Left lobe of liver (tissue), 2 donors: ENCODE results near the gene KCNA1. TPM values are rescaled to one million over a fixed set of nuclear protein-coding genes. Genes with fewer than 3 reads are reported as not detected.
A peak's percentile ranks its signal among the peaks of the same experiment; 100 is the strongest.
"Not testable (repeated sequence)": the region's sequence is repeated elsewhere in the genome, so short reads cannot be mapped to it uniquely, and the experiment has no call there.

Source experiments
- ATAC-seq: fragments of 200-7000 bp; cut with Tn5 transposase; one replicate; pipeline ENCODE4 v1.9.1; 2020; ENCODE audit warnings: mild to moderate bottlenecking, moderate library complexity
- DNase-seq: peaks from one replicate; pipeline ENCODE4 v3.0.0-alpha.2; 2020; ENCODE audit warnings: low spot score
- total RNA-seq: library from RNA; stranded (reverse); gene quantifications from one replicate; pipeline ENCODE4 v1.2.1, GENCODE V29; 2021
- donor health status: DM: no; HTN: no; CAD: no; lungs with moderate emphysema.
- donor health status: DM: no; HTN: yes; CAD: no.

The KCNA1 gene
- total RNA-seq: not detected

DNA sequence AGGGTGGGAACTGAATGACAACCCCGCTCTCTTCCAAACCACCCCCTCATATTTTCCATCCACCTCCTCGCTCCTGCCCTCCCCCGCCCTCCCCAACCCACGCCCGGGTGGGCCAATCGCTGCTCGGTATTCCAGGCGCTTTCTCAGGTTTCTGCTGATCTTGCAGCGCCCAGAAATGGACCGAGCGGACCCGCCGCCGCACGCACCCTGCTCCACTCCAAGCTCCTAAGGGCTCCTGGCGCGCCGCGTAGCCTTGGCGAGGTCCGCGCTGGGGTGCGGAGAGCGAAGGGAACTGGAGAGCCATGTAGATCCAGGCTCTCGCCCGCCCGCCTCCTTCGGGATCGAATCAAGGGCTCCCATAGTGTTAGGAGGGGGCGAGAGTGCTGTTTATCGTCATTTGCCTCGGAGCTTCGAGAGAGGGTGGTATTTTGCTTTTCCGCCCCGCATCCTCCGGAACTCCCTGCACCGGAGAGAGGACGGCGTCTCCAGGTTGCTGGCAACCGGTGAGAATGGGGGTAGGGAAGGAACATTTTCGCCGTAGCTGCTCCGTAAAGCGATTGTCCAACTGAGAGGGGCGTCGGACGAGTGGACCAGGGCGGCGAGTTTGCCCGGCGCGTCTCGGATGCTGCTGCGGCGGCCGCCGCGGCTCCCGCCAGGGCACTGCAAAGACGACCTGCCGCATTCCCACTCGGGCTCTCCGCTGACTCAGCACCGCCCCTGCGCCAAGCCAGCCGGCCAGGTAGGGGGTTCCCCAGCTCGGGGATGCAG, at the start of gene KCNA1:
Gene KCNA1, plus strand, starts transcription at position 172 of the 768 bp plus-strand sequence. CDS start 1,474 bp downstream, outside the sequence.
- ATAC-seq: peak; percentile 34
- DNase-seq: no peak

DNA sequence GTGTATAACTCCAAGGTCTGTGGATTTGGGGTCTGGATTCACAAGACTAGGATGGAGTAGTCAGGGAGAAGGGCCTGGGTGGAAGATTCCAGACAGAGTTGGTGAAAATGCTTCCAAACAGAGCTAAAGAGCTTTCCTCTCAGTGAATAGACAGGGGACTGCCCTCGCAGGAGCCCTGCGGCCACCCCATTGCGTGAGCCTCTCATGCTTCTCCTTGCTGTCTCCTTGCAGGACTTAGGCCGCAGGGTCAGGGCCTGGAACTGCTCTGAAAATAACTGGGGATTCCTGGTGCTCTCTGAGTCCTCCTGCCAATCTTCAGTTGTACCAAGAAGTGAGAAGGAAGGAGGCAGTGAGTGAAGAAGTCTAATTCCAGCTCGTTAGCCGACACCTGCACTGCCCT, 49.0 kb upstream of the KCNA1 start:
- no peak for ATAC-seq
- no peak for DNase-seq

DNA sequence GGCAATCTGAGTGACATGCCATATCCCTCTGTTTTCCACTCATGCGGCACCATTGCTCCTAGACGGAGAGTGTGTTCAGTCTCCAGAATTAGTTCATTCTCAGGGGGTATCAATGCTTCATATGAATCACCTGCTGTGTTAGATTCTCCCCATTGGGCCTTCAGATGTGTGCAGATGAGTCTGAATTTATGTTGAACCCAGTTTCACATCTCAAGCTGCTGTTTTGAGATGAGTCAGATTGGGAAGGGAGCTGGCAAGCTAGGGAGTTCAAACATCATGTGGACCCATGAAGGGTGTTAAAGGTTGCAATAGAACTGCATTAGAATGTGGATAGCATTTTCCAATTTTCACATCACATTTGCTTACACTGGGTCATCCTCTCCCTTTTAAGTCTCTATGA, 46.9 kb upstream of the KCNA1 start:
- ATAC-seq: no peak

DNA sequence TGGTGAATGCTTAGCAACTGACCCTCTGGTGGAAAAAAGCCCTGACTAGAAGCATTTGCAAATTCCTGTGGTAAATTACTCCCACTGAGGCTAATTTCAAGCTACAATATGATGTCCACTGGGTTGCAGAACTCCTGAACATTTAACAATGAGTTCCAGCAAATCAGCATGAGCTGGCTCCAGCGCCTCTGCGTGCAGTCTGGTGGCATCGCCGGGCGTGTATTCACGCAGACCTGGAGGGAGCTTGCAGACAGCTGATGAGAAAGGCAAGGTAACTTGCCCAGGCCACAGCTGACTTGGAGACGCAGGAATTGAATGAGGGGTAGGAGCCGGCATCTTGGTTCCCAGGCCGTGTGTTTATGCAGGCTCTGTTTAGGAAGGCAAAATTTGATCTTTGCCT, 45.1 kb upstream of the KCNA1 start:
- no peak for DNase-seq
- no peak for ATAC-seq

More for the DNA sequence above, 46.9 kb upstream of the KCNA1 start:
- DNase-seq: no peak

DNA sequence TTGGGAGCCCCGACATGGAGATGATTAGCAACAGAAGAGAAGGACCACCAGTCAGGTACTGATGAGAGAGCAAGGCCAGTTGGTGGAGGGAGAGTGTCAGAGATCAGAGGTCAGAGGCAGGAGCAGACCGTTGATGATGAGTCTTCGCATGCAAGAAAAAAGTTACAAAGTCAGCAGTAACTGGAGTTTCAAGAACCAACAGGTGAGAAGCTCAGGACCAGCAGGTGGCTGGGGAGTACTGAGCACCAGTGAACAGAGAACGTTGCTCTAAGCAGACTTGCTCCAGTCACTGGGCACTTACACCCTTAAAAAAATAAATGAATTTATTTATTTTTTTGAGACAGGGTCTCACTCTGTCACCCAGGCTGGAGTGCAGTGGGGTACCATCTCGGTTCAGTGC, 44.5 kb upstream of the KCNA1 start:
- ATAC-seq: no peak
- no peak for DNase-seq

DNA sequence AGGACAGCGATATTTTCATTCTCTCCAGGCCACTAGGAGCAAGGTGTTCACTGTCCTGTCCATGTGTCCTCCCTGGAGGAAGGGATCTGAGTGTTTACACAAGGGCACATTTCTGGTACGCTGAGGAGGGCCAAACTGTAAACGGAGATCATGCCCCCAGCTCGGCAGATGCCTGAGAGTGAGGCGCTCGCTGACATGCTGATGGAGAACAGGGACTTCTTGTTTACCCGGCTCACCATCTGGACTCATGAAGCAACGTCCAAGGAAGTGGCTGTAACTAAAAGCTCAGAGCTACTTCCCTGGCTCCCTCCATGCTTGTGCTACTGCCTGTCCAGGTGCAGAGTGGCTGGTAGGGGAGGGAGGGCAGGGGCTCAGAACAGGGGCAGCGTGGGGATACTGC, 43.4 kb upstream of the KCNA1 start:
- no peak for DNase-seq
- ATAC-seq: peak; percentile 14

DNA sequence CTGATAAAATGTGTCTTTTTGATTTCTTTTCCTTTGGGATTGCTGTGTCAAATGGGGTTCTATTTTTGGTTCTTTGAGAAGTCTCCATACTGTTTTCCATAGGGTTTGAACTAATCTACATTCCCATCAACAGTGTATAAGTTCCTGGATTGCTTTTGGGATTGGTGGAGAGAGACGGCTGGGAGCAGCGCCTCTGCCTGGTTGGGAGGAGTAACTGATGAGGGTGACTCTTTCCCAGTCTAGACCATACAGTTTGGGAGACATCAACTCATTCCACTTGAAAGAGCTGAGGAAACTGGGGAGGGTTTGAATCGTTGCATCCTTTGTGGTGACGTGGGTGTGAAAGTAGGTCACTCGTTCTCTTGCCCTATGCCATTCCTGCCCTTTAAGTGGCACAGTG, 42.3 kb upstream of the KCNA1 start:
- ATAC-seq (no peak), DNase-seq (no peak)

DNA sequence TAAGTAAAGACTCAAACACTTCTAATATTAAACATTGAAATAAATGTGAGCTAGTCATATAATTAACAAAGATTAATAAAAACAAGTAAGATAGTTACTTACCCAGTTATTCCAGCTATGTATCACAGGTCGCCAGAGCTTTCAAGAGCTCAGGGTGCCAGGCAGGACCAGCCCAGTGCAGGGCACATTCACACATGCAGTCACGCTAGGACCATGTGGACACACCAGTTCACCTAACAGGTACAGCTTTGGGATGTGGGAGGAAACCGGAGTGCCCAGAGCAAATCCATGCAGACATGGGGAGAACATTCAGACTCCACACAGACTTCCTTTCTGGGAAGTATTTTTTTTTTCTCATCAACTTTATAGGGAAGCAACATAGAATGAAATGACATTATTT, 39.3 kb upstream of the KCNA1 start:
- DNase-seq: no peak

DNA sequence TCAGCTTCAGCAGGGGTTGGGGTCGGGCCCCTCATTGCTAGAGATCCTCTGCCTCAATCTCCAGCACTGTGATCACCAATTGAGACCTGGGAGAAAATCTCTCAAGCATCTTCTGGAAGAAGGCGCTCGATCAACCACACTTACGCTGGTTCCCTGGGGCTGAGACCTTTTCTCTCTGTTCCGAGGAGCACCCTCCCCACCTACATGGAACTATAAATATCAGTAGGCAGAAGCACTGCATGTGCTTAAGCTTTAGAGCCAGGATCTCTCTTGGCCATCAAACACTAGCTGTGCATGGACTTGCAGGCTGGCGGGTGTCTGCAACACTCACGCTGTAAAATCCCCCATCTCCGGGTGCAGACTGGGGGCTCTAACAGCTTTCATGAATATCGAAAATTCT, 38.2 kb upstream of the KCNA1 start:
- DNase-seq (no peak), ATAC-seq (no peak)

More for the DNA sequence above, 39.3 kb upstream of the KCNA1 start:
- ATAC-seq: no peak

DNA sequence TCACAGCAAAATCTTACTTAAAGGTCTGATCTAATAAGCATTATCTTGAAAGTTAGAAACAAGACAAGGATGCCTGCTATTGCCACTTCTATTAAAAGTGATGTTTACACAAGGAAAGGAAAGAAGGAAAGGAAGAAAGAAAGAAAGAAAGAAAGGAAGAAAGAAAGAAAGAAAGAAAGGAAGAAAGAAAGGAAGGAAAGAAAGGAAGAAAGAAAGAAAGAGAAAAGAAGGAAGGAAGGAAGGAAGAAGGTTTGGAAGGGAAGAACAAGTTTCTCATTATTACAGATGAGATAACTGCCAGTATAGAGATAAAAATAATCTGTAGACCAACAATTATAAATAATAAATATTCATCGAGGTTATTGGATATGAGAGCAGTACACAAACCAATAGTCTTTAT, 35.8 kb upstream of the KCNA1 start:
- no peak for DNase-seq
- no peak for ATAC-seq

DNA sequence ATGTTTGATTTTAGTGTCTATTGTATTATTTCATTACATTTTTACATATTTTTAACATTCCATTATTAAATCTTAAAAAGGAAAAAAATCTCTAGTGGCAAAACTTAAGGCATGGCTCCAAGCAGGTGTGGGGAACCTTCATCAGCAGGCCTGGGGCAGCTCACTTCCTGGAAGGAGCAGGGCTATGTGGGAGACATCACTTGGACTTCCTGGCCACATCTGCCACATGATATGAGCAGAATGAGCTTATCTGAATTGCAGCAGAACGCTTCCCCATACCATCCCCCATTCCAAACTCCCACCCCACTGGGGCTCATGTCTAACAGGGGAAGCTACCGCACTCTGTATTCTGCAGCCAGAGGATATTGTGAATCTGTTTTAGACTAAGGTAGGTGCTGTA, 35.0 kb upstream of the KCNA1 start:
- ATAC-seq (no peak), DNase-seq (no peak)

DNA sequence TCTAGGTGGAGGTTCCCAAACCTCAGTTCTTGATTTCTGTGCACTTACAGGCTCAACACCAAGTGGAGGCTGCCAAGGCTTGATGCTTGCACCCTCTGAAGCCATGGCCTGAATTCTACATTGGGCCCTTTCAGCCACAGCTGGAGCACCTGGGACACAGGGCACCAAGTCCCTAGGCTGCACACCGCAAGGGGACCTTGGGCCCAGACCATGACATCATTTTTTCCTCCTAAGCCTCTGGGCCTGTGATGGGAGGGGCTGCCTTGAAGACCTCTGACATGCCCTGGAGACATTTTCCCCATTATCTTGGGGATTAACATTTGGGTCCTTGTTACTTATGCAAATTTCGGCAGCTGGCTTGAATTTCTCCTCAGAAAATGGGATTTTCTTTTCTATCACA, 30.2 kb upstream of the KCNA1 start:
- not testable (repeated sequence) for DNase-seq, ATAC-seq

DNA sequence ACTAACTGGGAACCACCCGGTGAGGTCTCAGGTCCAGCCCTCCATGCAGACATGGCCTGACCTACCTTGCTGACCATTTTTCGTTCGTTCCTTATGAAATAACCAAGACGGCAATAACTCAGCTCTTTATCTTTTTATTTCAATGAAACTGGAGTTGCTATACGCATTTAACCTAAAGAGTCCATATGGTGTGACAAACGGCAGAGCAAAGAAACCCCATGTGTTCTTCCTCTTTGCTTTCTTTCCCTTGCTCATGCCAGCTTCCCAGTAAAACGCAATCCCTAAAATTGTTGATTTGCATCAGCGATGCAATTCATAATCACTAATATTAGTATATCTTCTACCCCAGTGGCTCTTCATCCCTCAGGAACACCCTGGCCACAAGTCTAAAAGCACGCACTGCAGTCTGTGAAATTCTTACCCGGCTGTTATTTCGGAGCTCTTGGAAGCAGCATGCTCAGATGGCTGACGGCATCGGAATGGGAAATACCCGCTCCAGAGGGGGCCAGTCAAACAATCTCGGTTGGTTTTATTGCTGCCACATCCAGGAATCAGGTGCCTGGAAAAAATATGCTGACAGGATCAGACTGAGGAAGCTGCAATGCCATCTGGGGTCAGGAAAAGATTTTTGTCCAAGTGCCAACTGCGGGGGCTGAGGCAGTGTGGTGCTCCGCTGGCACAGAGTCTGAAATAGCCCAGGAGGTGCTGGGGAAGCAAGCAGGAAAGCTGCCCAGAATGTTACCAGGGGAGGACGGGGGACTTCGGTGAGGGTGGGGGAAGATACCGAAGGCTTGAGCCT, 28.2 kb upstream of the KCNA1 start:
- no peak for DNase-seq
- ATAC-seq: no peak

DNA sequence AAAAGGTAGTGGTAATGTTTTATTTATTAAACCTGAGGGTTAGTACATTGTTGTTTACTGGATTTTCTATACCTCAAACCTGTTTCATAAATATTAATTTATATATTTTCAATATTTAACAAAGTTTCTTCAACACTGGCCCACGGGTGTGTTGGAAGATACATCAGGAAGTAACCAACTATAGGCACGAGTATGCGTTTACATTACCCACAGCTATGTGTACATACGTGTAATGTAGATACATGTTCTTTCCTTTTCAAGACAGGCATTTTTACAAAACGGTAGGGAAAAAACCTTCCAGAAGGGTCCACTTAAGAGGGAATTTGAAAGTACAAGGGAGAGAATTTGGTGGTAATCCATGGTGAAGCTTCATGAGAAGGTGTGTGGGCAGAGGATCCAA, 17.8 kb upstream of the KCNA1 start:
- ATAC-seq (no peak), DNase-seq (no peak)

DNA sequence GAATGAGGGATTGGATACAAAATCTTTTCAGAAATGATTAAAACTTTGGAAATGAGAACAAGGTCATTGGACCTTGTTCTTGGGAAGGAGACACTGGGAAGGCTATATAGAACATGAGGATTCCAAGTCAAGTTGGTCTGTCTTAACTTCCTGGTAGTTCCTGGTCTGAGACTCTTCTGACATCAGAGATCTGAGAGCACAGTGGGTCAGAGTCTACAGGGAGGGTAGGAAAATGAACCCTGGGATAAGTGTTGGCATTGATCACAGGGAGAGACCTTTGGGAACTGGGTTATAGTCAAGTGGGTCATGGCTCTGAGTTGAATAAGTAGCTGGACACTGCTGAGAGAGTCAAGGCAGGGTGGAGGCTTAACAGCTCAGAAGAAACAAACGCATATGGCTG, 17.3 kb upstream of the KCNA1 start:
- ATAC-seq (no peak), DNase-seq (no peak)

DNA sequence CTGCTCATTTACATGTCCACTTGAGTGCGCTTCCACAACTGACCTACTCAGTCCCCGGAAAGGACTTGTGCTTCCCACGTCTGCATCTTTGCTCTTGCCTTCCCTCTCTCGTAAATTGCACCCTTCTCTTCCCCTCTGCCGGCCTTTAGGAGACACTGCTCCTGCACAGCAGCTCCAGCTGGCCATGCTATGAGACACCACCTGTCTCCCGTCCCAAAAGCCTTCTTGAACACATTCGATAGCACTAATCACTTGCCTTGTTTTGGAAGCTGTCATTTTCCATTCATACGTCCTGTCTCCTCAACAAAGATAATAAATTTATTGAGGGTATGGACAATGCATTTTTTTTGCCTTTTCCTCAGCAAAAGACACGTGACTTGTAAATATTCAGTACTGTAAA, 15.7 kb upstream of the KCNA1 start:
- DNase-seq: no peak
- no peak for ATAC-seq

DNA sequence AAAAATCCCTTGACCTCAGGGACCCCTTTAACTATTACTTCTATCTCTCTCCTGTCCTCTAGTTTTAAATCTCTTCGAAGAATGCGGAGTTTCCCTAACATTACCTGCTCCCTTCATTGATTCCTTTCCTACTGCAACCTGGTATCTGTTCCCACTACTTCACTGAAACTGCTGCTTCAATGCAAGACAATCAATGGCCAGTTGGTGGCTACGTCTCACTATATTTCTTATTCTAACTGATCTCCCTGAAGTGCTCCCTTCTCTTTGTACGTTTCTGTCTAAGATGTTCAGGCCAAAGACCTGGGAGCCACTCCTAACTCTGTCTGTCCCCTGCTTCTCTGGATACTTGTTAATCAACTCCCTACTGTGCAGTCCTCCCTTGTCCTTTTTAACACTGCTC, 10.3 kb upstream of the KCNA1 start:
- ATAC-seq: no peak
- no peak for DNase-seq

DNA sequence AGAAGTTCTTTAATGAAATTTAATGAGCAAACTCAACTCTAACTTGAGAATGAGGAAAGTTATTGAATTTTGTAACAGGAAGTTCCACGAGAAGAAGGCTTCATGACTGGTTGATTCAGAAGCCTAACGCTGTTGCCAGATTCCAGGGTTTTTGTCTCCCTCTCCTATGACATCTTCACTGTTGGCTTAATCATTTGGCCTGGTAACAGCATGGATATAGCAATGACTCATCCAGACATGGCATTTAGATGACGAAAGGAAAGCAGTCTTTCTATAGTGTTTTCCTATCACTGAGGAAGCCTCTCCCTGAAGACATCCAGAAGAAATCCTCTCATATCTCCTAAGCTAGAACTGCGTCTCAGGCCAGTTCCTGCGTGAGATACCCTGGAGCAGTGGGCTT, 9.4 kb upstream of the KCNA1 start:
- no peak for ATAC-seq
- DNase-seq: no peak

DNA sequence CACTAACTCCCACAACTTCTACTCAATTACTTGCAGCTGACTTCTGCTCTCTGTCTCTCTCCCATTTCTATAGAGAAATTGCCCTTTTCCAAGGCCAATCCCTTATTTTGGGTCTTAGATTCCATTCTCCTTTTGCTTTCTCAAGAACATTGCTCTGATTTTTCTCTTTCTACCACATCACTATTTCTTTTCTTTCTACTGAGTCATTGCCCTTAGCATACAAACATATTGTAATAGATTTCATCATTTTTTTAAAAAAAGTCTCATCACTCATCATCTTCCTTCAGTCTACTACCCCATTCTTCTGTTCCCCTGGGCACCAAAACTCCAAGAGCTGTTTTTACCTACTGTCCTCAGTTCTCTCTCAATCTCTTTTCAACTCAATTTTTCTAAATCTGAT, 4.4 kb upstream of the KCNA1 start:
- DNase-seq: no peak
- ATAC-seq: no peak

DNA sequence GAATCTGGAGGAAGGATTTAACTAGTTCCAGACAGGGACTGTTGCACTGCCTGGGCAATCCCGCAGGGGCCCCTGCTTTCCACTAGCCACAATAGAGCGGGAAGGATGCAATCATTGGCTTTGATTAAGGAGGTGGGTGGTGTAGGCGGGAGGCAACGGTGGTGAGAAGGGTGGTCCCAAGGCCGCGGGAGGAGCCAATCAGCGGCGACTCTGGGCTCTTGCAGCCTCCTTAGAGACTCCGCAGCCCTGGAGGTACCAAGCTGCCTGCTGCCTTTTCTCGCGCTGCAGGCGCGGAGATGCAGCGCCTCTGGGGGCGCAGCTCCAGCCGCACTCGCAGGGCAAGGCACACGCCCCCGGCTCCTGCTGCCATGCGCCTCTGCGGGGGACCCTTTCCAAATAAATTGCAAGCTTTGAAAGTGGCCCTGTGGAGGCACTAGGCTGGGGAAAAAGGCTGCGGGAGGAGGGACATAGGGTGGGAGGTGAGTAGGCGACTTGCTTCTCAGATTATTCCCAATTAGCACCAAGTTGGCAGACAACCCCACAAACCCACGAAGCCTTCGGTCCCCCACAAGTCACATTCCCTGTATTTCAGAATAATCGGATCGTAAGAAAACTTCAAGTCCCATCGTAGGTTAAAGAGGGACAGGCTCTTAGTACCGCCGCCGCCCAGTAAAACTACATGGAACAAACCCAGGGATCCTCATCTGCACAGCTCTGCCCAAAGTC, 858 bp upstream of the KCNA1 start:
- ATAC-seq: no peak
- DNase-seq: no peak

DNA sequence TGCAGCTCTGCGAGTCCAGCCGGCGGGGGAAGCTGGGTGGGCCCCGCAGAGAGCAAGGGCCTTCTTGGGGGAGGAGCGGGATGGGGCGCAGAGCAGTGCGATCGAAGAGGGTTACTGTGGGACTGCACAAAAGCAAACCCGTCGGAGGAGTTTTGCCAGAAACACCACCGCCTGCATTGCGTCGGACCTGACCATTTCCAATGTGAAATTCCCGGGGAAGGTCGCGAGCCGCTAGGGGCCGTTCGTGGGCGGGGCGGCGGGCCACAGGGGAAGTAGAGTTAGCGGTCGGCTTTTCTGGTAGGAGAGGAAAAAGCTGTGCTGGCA, 333 bp upstream of the KCNA1 start:
- ATAC-seq (no peak), DNase-seq (no peak)
